ENCODE data around the gene ALPG. TPM values are rescaled to one million over a fixed set of nuclear protein-coding genes. Genes with fewer than 3 reads are reported as not detected.
A peak's percentile ranks its signal among the peaks of the same experiment; 100 is the strongest.
"Not testable (repeated sequence)": the region's sequence is repeated elsewhere in the genome, so short reads cannot be mapped to it uniquely, and the experiment has no call there.

The ALPG gene
- total RNA-seq (2014; rRNA removed; shearing (Covaris generic)) = 203 and 218 TPM in 2 replicates

GRCh38 chr2:232406556-232407310 is at the start of gene ALPG:
ALPG (plus strand) TSS chr2:232406844; CDS start chr2:232406895, 51 bp downstream.
- DNase-seq (ENCODE audit: low spot score) = no peak
- in situ Hi-C loops (cut with HindIII; ENCODE audit: low sequenced_read_pairs) = no loop called here

- no peak for DNase-seq (ENCODE audit: low spot score)
- in situ Hi-C loops (cut with HindIII; ENCODE audit: low sequenced_read_pairs) = no loop called here
These were observed 45.0 kb upstream of the ALPG start for GRCh38 chr2:232361646-232362045.

GRCh38 chr2:232362174-232362900 is 44.3 kb upstream of the ALPG start:
- in situ Hi-C loops (cut with HindIII; ENCODE audit: low sequenced_read_pairs) = no loop called here
- DNase-seq (ENCODE audit: low spot score) = no peak

- in situ Hi-C loops (cut with HindIII; ENCODE audit: low sequenced_read_pairs); DNase-seq (ENCODE audit: low spot score): not testable (repeated sequence)
These were observed 43.4 kb upstream of the ALPG start for GRCh38 chr2:232363064-232363783.

GRCh38 chr2:232363784-232364615 is 42.6 kb upstream of the ALPG start:
- DNase-seq (ENCODE audit: low spot score) = no peak
- in situ Hi-C loops (cut with HindIII; ENCODE audit: low sequenced_read_pairs) = no loop called here

- DNase-seq (ENCODE audit: low spot score); in situ Hi-C loops (cut with HindIII; ENCODE audit: low sequenced_read_pairs): not testable (repeated sequence)
These were observed 41.6 kb upstream of the ALPG start for GRCh38 chr2:232364806-232365594.

GRCh38 chr2:232365621-232366321 is 40.9 kb upstream of the ALPG start:
- in situ Hi-C loops (cut with HindIII; ENCODE audit: low sequenced_read_pairs) = no loop called here
- no peak for DNase-seq (ENCODE audit: low spot score)

GRCh38 chr2:232366461-232366860 is 40.2 kb upstream of the ALPG start:
- DNase-seq (ENCODE audit: low spot score); in situ Hi-C loops (cut with HindIII; ENCODE audit: low sequenced_read_pairs): not testable (repeated sequence)

GRCh38 chr2:232367016-232367415 is 39.6 kb upstream of the ALPG start:
- in situ Hi-C loops (cut with HindIII; ENCODE audit: low sequenced_read_pairs) = no loop called here
- no peak for DNase-seq (ENCODE audit: low spot score)

- in situ Hi-C loops (cut with HindIII; ENCODE audit: low sequenced_read_pairs) = no loop called here
- DNase-seq (ENCODE audit: low spot score) = peak; percentile 18
These were observed 38.9 kb upstream of the ALPG start for GRCh38 chr2:232367591-232368233.

GRCh38 chr2:232368311-232368731 is 38.3 kb upstream of the ALPG start:
- in situ Hi-C loops (cut with HindIII; ENCODE audit: low sequenced_read_pairs) = no loop called here
- no peak for DNase-seq (ENCODE audit: low spot score)

- no peak for DNase-seq (ENCODE audit: low spot score)
- in situ Hi-C loops (cut with HindIII; ENCODE audit: low sequenced_read_pairs) = no loop called here
These were observed 37.3 kb upstream of the ALPG start for GRCh38 chr2:232369126-232369951.

GRCh38 chr2:232370007-232370406 is 36.6 kb upstream of the ALPG start:
- DNase-seq (ENCODE audit: low spot score); in situ Hi-C loops (cut with HindIII; ENCODE audit: low sequenced_read_pairs): not testable (repeated sequence)

GRCh38 chr2:232372231-232373208 is 34.1 kb upstream of the ALPG start:
- no peak for DNase-seq (ENCODE audit: low spot score)
- in situ Hi-C loops (cut with HindIII; ENCODE audit: low sequenced_read_pairs) = no loop called here

GRCh38 chr2:232374356-232374755 is 32.3 kb upstream of the ALPG start:
- no peak for DNase-seq (ENCODE audit: low spot score)
- in situ Hi-C loops (cut with HindIII; ENCODE audit: low sequenced_read_pairs) = no loop called here
